Suprapubic skin (tissue), 4 donors: ENCODE results near the gene NQO2. TPM values are rescaled to one million over a fixed set of nuclear protein-coding genes. Genes with fewer than 3 reads are reported as not detected.
"Not testable (repeated sequence)": the region's sequence is repeated elsewhere in the genome, so short reads cannot be mapped to it uniquely, and the experiment has no call there.

ENCODE experiments used
- DNase-seq, 2 donors: peaks; one replicate each; pipeline ENCODE4 v3.0.0-alpha.2; 2019; ENCODE audit warnings: low spot score in 2 of 2
- H3K27ac ChIP-seq: fragments of 200-600 bp; sonication (generic); one replicate; pipeline ENCODE4 v1.5.1; 2019
- H3K27me3 ChIP-seq: fragments of 200-600 bp; sonication (generic); one replicate; pipeline ENCODE4 v1.5.1; 2019
- H3K36me3 ChIP-seq: fragments of 200-600 bp; sonication (generic); one replicate; pipeline ENCODE4 v1.5.1; 2019
- H3K4me1 ChIP-seq: fragments of 200-600 bp; sonication (generic); one replicate; pipeline ENCODE4 v1.5.1; 2019
- H3K4me3 ChIP-seq: fragments of 200-600 bp; sonication (generic); one replicate; pipeline ENCODE4 v1.5.1; 2019; ENCODE audit warnings: mild to moderate bottlenecking
- H3K9me3 ChIP-seq: fragments of 200-600 bp; sonication (generic); one replicate; pipeline ENCODE4 v1.5.1; 2019
- CTCF ChIP-seq, 2 donors: fragments of 200-600 bp in 1 of 2; fragments of 450-650 bp in 1 of 2; sonication (generic) in 1 of 2; IDR thresholded peaks; one replicate each; pipeline ENCODE4 v1.5.1; 2016 to 2019; ENCODE audit warnings: antibody characterized with exemption in 2 of 2, mild to moderate bottlenecking in 1 of 2, moderate library complexity in 1 of 2
- EP300 ChIP-seq: sonication (generic); formaldehyde crosslinking; IDR thresholded peaks from one replicate; pipeline ENCODE4 v1.6.1; 2017; ENCODE audit warnings: antibody characterized with exemption
- POLR2A ChIP-seq, 2 donors: fragments of 450-650 bp; IDR thresholded peaks; one replicate each; pipeline ENCODE4 v1.6.1; 2017; ENCODE audit warnings: antibody characterized with exemption in 2 of 2, mild to moderate bottlenecking in 2 of 2, moderate library complexity in 2 of 2
- POLR2AphosphoS5 ChIP-seq, 3 donors: sonication (generic); formaldehyde crosslinking; IDR thresholded peaks; one replicate each; pipeline ENCODE4 v1.6.1; 2017; ENCODE audit warnings: antibody characterized with exemption in 3 of 3
- WGBS: methylation state at CpG from one replicate; pipeline ENCODE4 v1.1.5; 2018; 5-methylcytosine and 5-hydroxymethylcytosine counted together
- total RNA-seq, 4 donors: library from RNA; depleted of rRNA; stranded (reverse); fragments of >200 nt; gene quantifications; one replicate each; pipeline ENCODE4 v1.1.0, GENCODE V29; 2016

Gene NQO2
- total RNA-seq, 4 donors from 2014 or later, result 22.8 to 40.4 (median 38.3) TPM

- H3K27me3 ChIP-seq, result no peaks in the 10 kb centered on the region
- no peak for DNase-seq
- 86% methylated on average over 11 of the region's 11 CpGs for WGBS
- no peaks in the 10 kb centered on the region for H3K36me3 ChIP-seq
- H3K4me3 ChIP-seq, result no peak overlapping the region
- no peak for TF ChIP-seq CTCF (IDR thresholded peaks at IDR 0.05)
- TF ChIP-seq EP300, result no peak
- TF ChIP-seq POLR2A (IDR thresholded peaks at IDR 0.05), result no peak
- no peak for TF ChIP-seq POLR2AphosphoS5 (IDR thresholded peaks at IDR 0.05)
- H3K4me1 ChIP-seq, result peaks cover 36% of the 10 kb centered on the region
- H3K27ac ChIP-seq, result no peak overlapping the region
- H3K9me3 ChIP-seq, result no peaks in the 10 kb centered on the region
Observed at GRCh38 chr6:3057063-3057770, 57.5 kb downstream of the NQO2 start.

- TF ChIP-seq POLR2AphosphoS5 (IDR thresholded peaks at IDR 0.05) (no peak), CTCF (IDR thresholded peaks at IDR 0.05) (no peak), EP300 (no peak), POLR2A (IDR thresholded peaks at IDR 0.05) (no peak)
- Histone ChIP-seq H3K27ac (no peak overlapping the region), H3K36me3 (no peaks in the 10 kb centered on the region), H3K27me3 (no peaks in the 10 kb centered on the region), H3K9me3 (no peaks in the 10 kb centered on the region), H3K4me3 (no peak overlapping the region), H3K4me1 (peaks cover 31% of the 10 kb centered on the region)
- WGBS, result 59% methylated on average over 2 of the region's 2 CpGs
- no peak for DNase-seq
Observed at GRCh38 chr6:3058957-3059356, 59.3 kb downstream of the NQO2 start.

- WGBS, result 97% methylated on average over 11 of the region's 11 CpGs
- peaks cover 31% of the 10 kb centered on the region for H3K4me1 ChIP-seq
- not testable (repeated sequence) for H3K27ac ChIP-seq, H3K27me3 ChIP-seq, H3K36me3 ChIP-seq, H3K9me3 ChIP-seq, H3K4me3 ChIP-seq, DNase-seq
Observed at GRCh38 chr6:3060092-3060491, 60.4 kb downstream of the NQO2 start.

- H3K9me3 ChIP-seq, result no peaks in the 10 kb centered on the region
- no peak overlapping the region for H3K27ac ChIP-seq
- DNase-seq, result no peak
- no peak overlapping the region for H3K4me3 ChIP-seq
- no peaks in the 10 kb centered on the region for H3K36me3 ChIP-seq
- peaks cover 28% of the 10 kb centered on the region for H3K4me1 ChIP-seq
- WGBS, result 67% methylated on average over 5 of the region's 5 CpGs
- H3K27me3 ChIP-seq, result no peaks in the 10 kb centered on the region
- TF ChIP-seq POLR2A (IDR thresholded peaks at IDR 0.05), result no peak
- TF ChIP-seq POLR2AphosphoS5 (IDR thresholded peaks at IDR 0.05), result no peak
- TF ChIP-seq EP300, result no peak
- TF ChIP-seq CTCF (IDR thresholded peaks at IDR 0.05), result no peak
Observed at GRCh38 chr6:3061501-3061941, 61.8 kb downstream of the NQO2 start.

- H3K36me3 ChIP-seq, H3K27me3 ChIP-seq, DNase-seq, H3K9me3 ChIP-seq: not testable (repeated sequence)
- Histone ChIP-seq H3K27ac (peak overlapping the region; percentile 93), H3K4me1 (peaks cover 37% of the 10 kb centered on the region), H3K4me3 (peak overlapping the region; percentile 90)
- WGBS, result no CpG with 5 or more reads among the region's 19 CpGs
Observed at GRCh38 chr6:3063340-3063732, 63.6 kb downstream of the NQO2 start.

GRCh38 chr6:3063733-3064700 is 64.3 kb downstream of the NQO2 start:
- no peaks in the 10 kb centered on the region for H3K9me3 ChIP-seq
- no peaks in the 10 kb centered on the region for H3K36me3 ChIP-seq
- H3K27me3 ChIP-seq, result no peaks in the 10 kb centered on the region
- peak; percentile 96 for TF ChIP-seq POLR2A (IDR thresholded peaks at IDR 0.05)
- TF ChIP-seq EP300, result no peak
- peak; percentile 19 to 93 (median 76) for TF ChIP-seq POLR2AphosphoS5 (IDR thresholded peaks at IDR 0.05)
- no peak for TF ChIP-seq CTCF (IDR thresholded peaks at IDR 0.05)
- DNase-seq, result peak; percentile 97
- H3K27ac ChIP-seq, result peak overlapping the region; percentile 93
- WGBS, result 2% methylated on average over 38 of the region's 85 CpGs
- peaks cover 37% of the 10 kb centered on the region for H3K4me1 ChIP-seq
- peak overlapping the region; percentile 90 for H3K4me3 ChIP-seq
